GM18505 (cell line): ENCODE data around the gene RAB36.

Experiments used
- ATAC-seq: cut with Tn5 transposase; IDR thresholded peaks from one replicate; pipeline ENCODE4 v1.9.1; 2021; ENCODE audit not compliant: unreplicated experiment
- POLR2A ChIP-seq: IDR thresholded peaks from 4 replicates; pipeline ENCODE4 v1.6.1; 2011; ENCODE audit warnings: borderline replicate concordance; ENCODE audit not compliant: insufficient read depth, insufficient read length; ENCODE audit errors: extremely low read depth

Gene RAB36

GRCh38 chr22:23121424-23121823 is 23.9 kb upstream of the RAB36 start:
- TF ChIP-seq POLR2A, result no peak
- ATAC-seq, result no peak

GRCh38 chr22:23122216-23122957 is 22.9 kb upstream of the RAB36 start:
- no peak for ATAC-seq
- TF ChIP-seq POLR2A, result no peak

GRCh38 chr22:23122992-23123803 is 22.1 kb upstream of the RAB36 start:
- ATAC-seq, result no peak
- TF ChIP-seq POLR2A, result no peak

GRCh38 chr22:23123804-23124254 is 21.4 kb upstream of the RAB36 start:
- no peak for ATAC-seq
- no peak for TF ChIP-seq POLR2A

- ATAC-seq, result no peak
- no peak for TF ChIP-seq POLR2A
Measured at GRCh38 chr22:23124611-23125511, 20.4 kb upstream of the RAB36 start.

GRCh38 chr22:23125512-23126103 is 19.7 kb upstream of the RAB36 start:
- no peak for ATAC-seq
- TF ChIP-seq POLR2A, result no peak

- ATAC-seq, result no peak
- no peak for TF ChIP-seq POLR2A
Measured at GRCh38 chr22:23126165-23127054, 18.9 kb upstream of the RAB36 start.

GRCh38 chr22:23127055-23127756 is 18.1 kb upstream of the RAB36 start:
- TF ChIP-seq POLR2A, result no peak
- no peak for ATAC-seq

- TF ChIP-seq POLR2A, result no peak
Measured at GRCh38 chr22:23127788-23128187, 17.5 kb upstream of the RAB36 start.

GRCh38 chr22:23128269-23129108 is 16.8 kb upstream of the RAB36 start:
- TF ChIP-seq POLR2A, result no peak
- no peak for ATAC-seq

More at GRCh38 chr22:23127788-23128187, 17.5 kb upstream of the RAB36 start:
- no peak for ATAC-seq

- ATAC-seq, result no peak
- TF ChIP-seq POLR2A, result no peak
Measured at GRCh38 chr22:23129149-23129548, 16.1 kb upstream of the RAB36 start.

GRCh38 chr22:23130697-23131096 is 14.6 kb upstream of the RAB36 start:
- ATAC-seq, result no peak
- TF ChIP-seq POLR2A, result no peak
